Gastroesophageal sphincter (tissue), 4 donors: ENCODE results near the gene FBXO28. TPM values are rescaled to one million over a fixed set of nuclear protein-coding genes. Genes with fewer than 3 reads are reported as not detected.

Experiments
- ATAC-seq: fragments of 150-250 bp; one replicate; pipeline ENCODE4 v1.9.1; 2016; ENCODE audit warnings: mild to moderate bottlenecking, moderate library complexity
- H3K27ac ChIP-seq, 4 donors: fragments of 200-600 bp; sonication (generic) in 3 of 4; 1 replicate in 3 of 4; 2 replicates in 1 of 4; pipeline ENCODE4 v1.5.1; 2016 to 2019
- H3K27me3 ChIP-seq: fragments of 200-600 bp; sonication (generic); one replicate; pipeline ENCODE4 v1.5.1; 2019
- H3K36me3 ChIP-seq, 2 donors: fragments of 200-600 bp; sonication (generic); one replicate each; pipeline ENCODE4 v1.5.1; 2019; ENCODE audit warnings: control low read depth in 1 of 2
- H3K4me1 ChIP-seq, 3 donors: fragments of 200-600 bp; sonication (generic); 1 replicate in 2 of 3; 2 replicates in 1 of 3; pipeline ENCODE4 v1.5.1; 2016 to 2019; ENCODE audit warnings: control low read depth in 2 of 3
- H3K4me3 ChIP-seq, 2 donors: fragments of 200-600 bp; sonication (generic); one replicate each; pipeline ENCODE4 v1.5.1; 2019; ENCODE audit warnings: mild to moderate bottlenecking in 1 of 2, moderate library complexity in 1 of 2
- H3K9me3 ChIP-seq, 3 donors: fragments of 200-600 bp; sonication (generic); one replicate each; pipeline ENCODE4 v1.5.1; 2017 to 2019; ENCODE audit warnings: control low read depth in 2 of 3
- CTCF ChIP-seq, 4 experiments: fragments of 200-600 bp in 2 of 4; fragments of 450-650 bp in 2 of 4; sonication (generic) in 1 of 4; IDR thresholded peaks; one replicate each; pipeline ENCODE4 v1.5.1; 2017 to 2019; ENCODE audit warnings: antibody characterized with exemption in 4 of 4, mild to moderate bottlenecking in 2 of 4, moderate library complexity in 2 of 4
- EP300 ChIP-seq: sonication (generic); formaldehyde crosslinking; IDR thresholded peaks from one replicate; pipeline ENCODE4 v1.6.1; 2017; ENCODE audit warnings: antibody characterized with exemption, mild to moderate bottlenecking
- POLR2A ChIP-seq, 2 donors: fragments of 450-650 bp; IDR thresholded peaks; one replicate each; pipeline ENCODE4 v1.6.1; 2017; ENCODE audit warnings: antibody characterized with exemption in 2 of 2, mild to moderate bottlenecking in 2 of 2, moderate library complexity in 1 of 2
- POLR2AphosphoS5 ChIP-seq: sonication (generic); formaldehyde crosslinking; IDR thresholded peaks from one replicate; pipeline ENCODE4 v1.6.1; 2017; ENCODE audit warnings: antibody characterized with exemption
- WGBS, 2 donors: methylation state at CpG; one replicate each; pipeline ENCODE4 v1.1.5; 2018; ENCODE audit warnings: low coverage in 1 of 2; 5-methylcytosine and 5-hydroxymethylcytosine counted together
- total RNA-seq, 4 donors: library from RNA; depleted of rRNA; stranded (reverse); fragments of >200 nt; gene quantifications; one replicate each; pipeline ENCODE4 v1.1.0, GENCODE V29; 2016

FBXO28 gene
- total RNA-seq, 4 donors from 2014 or later: 26.5 to 38.1 (median 34.7) TPM

- Histone ChIP-seq H3K4me3 (no peak overlapping the region), H3K36me3 (peaks cover 3 to 34% of the 10 kb centered on the region in 2 donors), H3K4me1 (peaks cover 0 to 24% (median 0%) of the 10 kb centered on the region in 3 donors), H3K9me3 (no peaks in the 10 kb centered on the region), H3K27me3 (no peaks in the 10 kb centered on the region), H3K27ac (no peak overlapping the region)
- no peak for ATAC-seq
- 44 to 59% methylated on average over 3 to 5 of the region's 5 CpGs for WGBS, 2 donors
- TF ChIP-seq EP300: no peak
- TF ChIP-seq CTCF (IDR thresholded peaks at IDR 0.05): no peak
- TF ChIP-seq POLR2A (IDR thresholded peaks at IDR 0.05): no peak
- TF ChIP-seq POLR2AphosphoS5: no peak
Observed at GRCh38 chr1:224196813-224197600, 83.1 kb downstream of the FBXO28 start.

- H3K27me3 ChIP-seq: no peaks in the 10 kb centered on the region
- ATAC-seq: no peak
- WGBS, 2 donors: 81 to 94% methylated on average over 3 to 4 of the region's 4 CpGs
Observed at GRCh38 chr1:224198572-224198971, 84.7 kb downstream of the FBXO28 start.

GRCh38 chr1:224199679-224200078 is 85.8 kb downstream of the FBXO28 start:
- 80 to 81% methylated on average over 1 to 2 of the region's 2 CpGs for WGBS, 2 donors

More at GRCh38 chr1:224198572-224198971, 84.7 kb downstream of the FBXO28 start:
- Histone ChIP-seq H3K27ac (no peak overlapping the region), H3K36me3 (peaks cover 0 to 19% of the 10 kb centered on the region in 2 donors), H3K4me3 (no peak overlapping the region), H3K4me1 (peaks cover 0 to 23% (median 0%) of the 10 kb centered on the region in 3 donors), H3K9me3 (no peaks in the 10 kb centered on the region)
- TF ChIP-seq EP300: no peak
- TF ChIP-seq POLR2A (IDR thresholded peaks at IDR 0.05): no peak
- no peak for TF ChIP-seq CTCF (IDR thresholded peaks at IDR 0.05)
- no peak for TF ChIP-seq POLR2AphosphoS5

GRCh38 chr1:224201383-224201782 is 87.5 kb downstream of the FBXO28 start:
- Histone ChIP-seq H3K36me3 (no peaks in the 10 kb centered on the region), H3K27me3 (no peaks in the 10 kb centered on the region), H3K4me1 (peaks cover 0 to 38% (median 8%) of the 10 kb centered on the region in 3 donors), H3K27ac (no peak overlapping the region), H3K4me3 (no peak overlapping the region), H3K9me3 (no peaks in the 10 kb centered on the region)
- TF ChIP-seq POLR2A (IDR thresholded peaks at IDR 0.05): no peak
- ATAC-seq: no peak
- WGBS, 2 donors: 79% methylated on average over 4 of the region's 5 CpGs; no CpG with 5 or more reads in 1 of the 2 donors

More at GRCh38 chr1:224199679-224200078, 85.8 kb downstream of the FBXO28 start:
- Histone ChIP-seq H3K9me3 (no peaks in the 10 kb centered on the region), H3K4me3 (no peak overlapping the region), H3K27ac (no peak overlapping the region), H3K4me1 (peaks cover 0 to 34% (median 2%) of the 10 kb centered on the region in 3 donors), H3K36me3 (peaks cover 0 to 8% of the 10 kb centered on the region in 2 donors), H3K27me3 (no peaks in the 10 kb centered on the region)
- ATAC-seq: no peak
- TF ChIP-seq EP300: no peak
- no peak for TF ChIP-seq POLR2A (IDR thresholded peaks at IDR 0.05)
- TF ChIP-seq CTCF (IDR thresholded peaks at IDR 0.05): no peak
- no peak for TF ChIP-seq POLR2AphosphoS5

GRCh38 chr1:224201853-224202252 is 87.9 kb downstream of the FBXO28 start:
- WGBS, 2 donors: 81 to 86% methylated on average over 3 of the region's 4 CpGs

More at GRCh38 chr1:224201853-224202252, 87.9 kb downstream of the FBXO28 start:
- no peak overlapping the region for H3K27ac ChIP-seq
- H3K4me3 ChIP-seq: no peak overlapping the region
- no peaks in the 10 kb centered on the region for H3K36me3 ChIP-seq
- H3K27me3 ChIP-seq: no peaks in the 10 kb centered on the region
- no peak for ATAC-seq
- H3K4me1 ChIP-seq: peaks cover 0 to 35% (median 8%) of the 10 kb centered on the region in 3 donors
- H3K9me3 ChIP-seq: no peaks in the 10 kb centered on the region
- TF ChIP-seq CTCF (IDR thresholded peaks at IDR 0.05) (no peak), POLR2A (IDR thresholded peaks at IDR 0.05) (no peak), EP300 (no peak), POLR2AphosphoS5 (no peak)
